PC-9 (cell line): ENCODE results near the gene VMA21.

Experiments used
- CTCF ChIP-seq: fragments of 200-600 bp; sonication (generic); conservative IDR thresholded peaks from 2 replicates; pipeline ENCODE4 v1.6.1; 2017; ENCODE audit warnings: mixed run types, antibody characterized with exemption, mild to moderate bottlenecking, moderate library complexity
- EZH2 ChIP-seq: fragments of 200-600 bp; sonication (generic); IDR thresholded peaks from 2 replicates; pipeline ENCODE4 v1.8.0; 2017; ENCODE audit warnings: antibody characterized with exemption, low read depth

DNA sequence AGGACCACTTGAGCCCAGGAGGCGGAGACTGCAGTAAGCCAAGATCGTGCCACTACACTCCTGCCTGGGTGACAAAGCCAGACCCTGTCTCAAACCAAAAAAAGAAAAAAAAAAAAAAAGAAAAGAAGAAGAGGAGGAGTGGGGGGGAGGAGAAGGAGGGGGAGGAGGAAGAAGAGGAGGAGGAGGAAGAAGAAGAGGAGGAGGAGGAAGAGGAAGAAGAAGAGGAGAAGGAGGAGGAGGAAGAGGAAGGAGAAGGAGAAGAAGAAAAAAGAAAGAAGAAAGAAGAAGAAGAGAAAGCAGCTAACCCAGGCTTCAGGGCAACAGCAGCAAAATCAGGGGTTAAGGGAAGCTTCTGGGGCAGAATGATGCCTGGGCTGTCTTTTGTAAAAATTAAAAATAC is 27.5 kb downstream of the VMA21 start:
- TF ChIP-seq CTCF = no peak
- no peak for TF ChIP-seq EZH2
